GM10266 (cell line): Measurements from ENCODE around the gene PGBD5.

Experiments
- DNase-seq: peaks from one replicate; pipeline ENCODE4 v3.0.0; 2012; ENCODE audit errors: extremely low spot score
- TF ChIP-seq, protein P1 (sequence below): IDR thresholded peaks from 2 replicates; pipeline ENCODE4 v1.5.1; 2012; ENCODE audit warnings: mild to moderate bottlenecking, low read depth; ENCODE audit not compliant: control insufficient read depth, insufficient read depth; ENCODE audit errors: missing control alignments

The PGBD5 gene

DNA sequence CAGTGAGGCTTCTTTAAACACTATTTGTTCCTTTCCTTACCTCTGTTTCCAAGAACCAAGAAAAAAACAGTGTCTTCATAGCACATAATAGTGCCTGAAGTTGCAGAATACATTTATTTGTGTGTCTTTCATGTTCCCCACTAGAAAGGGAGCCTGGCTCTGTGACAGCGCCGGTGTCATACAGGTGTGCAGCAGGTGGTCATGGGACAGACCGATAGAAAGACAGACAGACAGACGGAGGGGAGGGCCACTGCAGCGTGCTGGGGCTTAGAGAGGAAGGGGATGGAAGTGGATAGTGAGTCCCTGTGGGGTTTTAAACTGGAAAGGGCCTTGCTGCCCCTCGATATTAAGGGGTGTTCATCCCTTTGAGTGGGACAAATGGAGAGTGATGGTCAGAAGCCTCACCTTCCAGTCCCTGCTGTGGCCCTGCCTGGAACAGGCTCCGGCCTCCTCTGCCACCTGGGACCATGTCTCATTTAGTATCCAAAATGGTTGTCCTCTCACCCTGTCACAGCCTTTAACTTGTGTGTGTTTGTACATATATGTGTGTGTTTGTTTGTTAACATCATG lies 152.9 kb downstream of the PGBD5 start:
- DNase-seq, result no peak
- TF ChIP-seq, protein P1, sequence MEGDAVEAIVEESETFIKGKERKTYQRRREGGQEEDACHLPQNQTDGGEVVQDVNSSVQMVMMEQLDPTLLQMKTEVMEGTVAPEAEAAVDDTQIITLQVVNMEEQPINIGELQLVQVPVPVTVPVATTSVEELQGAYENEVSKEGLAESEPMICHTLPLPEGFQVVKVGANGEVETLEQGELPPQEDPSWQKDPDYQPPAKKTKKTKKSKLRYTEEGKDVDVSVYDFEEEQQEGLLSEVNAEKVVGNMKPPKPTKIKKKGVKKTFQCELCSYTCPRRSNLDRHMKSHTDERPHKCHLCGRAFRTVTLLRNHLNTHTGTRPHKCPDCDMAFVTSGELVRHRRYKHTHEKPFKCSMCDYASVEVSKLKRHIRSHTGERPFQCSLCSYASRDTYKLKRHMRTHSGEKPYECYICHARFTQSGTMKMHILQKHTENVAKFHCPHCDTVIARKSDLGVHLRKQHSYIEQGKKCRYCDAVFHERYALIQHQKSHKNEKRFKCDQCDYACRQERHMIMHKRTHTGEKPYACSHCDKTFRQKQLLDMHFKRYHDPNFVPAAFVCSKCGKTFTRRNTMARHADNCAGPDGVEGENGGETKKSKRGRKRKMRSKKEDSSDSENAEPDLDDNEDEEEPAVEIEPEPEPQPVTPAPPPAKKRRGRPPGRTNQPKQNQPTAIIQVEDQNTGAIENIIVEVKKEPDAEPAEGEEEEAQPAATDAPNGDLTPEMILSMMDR, result no peak

DNA sequence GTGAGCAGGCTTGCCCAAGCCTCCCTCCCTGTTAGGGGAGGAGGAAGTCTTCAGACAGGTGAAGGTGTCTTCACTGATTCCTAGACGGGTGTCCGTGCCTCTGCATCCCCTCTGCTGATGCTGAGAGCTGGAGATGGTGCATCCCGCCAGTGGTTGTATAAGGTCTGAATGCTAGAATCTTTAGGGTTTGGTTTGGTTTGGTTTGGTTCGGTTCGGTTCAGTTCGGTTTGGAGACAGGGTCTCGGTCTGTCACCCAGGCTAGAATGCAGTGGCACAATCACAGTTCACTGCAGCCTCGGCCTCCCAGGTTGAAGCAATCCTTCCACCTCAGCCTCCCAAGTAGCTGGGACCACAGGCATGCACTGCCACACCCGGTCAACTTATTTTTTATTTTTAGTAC lies 153.6 kb downstream of the PGBD5 start:
- DNase-seq, result no peak

DNA sequence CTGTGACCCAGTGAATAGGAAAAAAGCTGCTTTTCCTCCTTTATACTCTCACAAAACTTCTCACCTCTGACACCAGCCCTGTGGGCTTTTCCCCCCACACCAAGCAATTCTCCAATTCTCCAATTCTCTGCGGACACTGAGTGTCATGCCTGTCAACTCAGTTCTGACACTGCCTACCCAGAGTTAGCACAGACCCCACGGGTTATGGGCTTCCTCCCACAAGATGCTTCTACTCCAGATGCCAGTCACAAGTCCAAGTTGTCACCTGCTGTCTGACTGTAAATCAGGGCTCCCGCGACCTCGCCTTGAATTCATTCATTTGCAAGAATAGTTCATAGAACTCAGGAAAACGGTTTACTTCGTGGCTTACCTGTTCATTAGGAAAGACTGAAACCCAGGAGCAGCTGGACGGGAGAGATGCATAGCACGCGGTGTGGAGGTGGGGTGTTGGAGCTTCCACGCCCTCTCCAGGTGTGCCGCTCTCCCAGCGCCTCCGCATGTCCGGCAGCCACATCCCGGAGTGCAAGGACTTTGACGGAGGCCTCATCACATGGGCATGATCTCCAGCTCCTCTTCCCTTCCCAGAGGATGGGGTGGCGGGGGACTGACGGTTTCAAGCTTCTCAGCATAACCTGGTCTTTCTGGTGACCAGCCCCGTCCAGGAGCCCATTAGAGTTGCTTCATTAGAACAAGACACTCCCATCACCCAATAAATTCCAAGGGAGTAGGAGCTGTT lies 154.7 kb downstream of the PGBD5 start:
- no peak for DNase-seq
- TF ChIP-seq, protein P1, result no peak

More for the DNA sequence above, 153.6 kb downstream of the PGBD5 start:
- TF ChIP-seq, protein P1, result no peak

DNA sequence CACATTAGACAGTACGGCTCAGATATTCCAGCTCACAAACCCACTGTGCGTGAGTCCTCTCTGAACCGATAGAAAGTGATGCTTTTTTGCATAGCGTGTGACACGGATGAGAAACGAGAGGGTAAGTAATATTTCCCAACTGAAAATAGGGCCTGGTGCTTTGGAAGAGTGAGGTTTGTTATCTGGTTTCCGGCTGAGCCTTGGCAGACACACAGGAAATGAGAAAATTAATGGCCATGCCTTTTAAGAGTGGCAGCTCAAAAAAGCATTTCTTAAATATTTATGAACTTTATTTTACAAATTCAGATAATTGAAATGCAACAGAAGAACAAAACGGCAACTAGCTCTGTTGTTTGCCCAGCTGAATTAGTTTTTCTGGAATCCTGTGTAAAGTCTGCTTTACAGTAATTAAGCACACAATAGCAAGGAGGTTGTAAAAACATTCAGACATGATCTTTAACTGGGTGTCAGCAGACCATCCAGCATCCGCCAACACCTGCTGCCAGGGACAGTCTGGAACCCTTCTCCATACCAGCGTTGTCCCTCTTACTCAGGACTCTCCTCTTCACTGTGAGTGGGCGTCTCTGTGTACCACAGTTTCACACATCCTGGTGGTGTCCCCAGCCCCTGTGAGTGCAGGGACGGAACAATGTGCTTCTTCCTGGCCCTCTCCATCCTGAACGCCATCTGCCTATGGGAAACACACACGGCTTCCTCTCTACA lies 155.4 kb downstream of the PGBD5 start:
- TF ChIP-seq, protein P1, result no peak
- DNase-seq, result peak; percentile 45

- no peak for DNase-seq
- TF ChIP-seq, protein P1, result no peak
Observed at GRCh38 chr1:230270185-230270558, 156.0 kb downstream of the PGBD5 start.

DNA sequence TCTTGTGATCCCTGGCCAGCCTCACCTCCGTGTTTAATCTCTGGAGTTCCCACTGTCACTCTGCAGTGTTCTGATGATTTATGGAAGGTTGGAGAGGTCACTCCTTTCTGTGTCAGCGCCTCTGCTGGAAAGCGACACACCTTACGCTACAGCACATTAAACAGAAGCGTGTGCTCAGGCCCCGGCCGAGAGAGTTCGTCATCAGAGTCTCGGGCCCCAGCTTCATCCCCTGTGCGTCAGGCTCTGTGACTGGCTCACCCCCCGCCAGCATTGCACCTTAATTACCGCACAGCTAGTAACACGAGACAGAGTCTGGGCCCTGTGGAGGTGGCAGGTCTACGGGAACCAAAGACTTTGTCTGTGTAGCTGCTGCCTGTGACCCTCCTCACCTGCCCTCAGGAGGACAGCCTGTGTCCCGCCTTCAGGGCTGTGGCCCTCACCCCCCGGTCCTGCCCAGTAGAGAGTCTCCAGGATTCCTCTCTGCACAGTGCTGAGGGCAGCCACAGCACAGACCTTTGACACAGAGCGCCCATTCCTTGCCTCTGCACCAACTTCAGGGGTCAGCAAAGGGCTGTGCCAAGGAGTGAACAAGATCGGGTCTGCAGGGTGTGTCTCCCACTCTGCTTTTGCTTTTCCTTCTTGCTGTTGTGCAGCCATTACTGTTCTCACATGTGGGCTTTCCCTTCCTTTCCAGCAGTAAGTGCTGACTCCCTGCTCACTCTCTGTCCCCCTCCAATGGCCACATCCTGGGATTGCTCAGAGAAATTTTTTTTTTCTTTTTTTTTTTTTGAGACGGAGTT lies 157.6 kb downstream of the PGBD5 start:
- DNase-seq, result peak; percentile 61
- TF ChIP-seq, protein P1, result peak; percentile 19
